Measurements from ENCODE around the gene CD63.
"Not testable (repeated sequence)": the region's sequence is repeated elsewhere in the genome, so short reads cannot be mapped to it uniquely, and the experiment has no call there.

The CD63 gene

GRCh38 chr12:55728939-55729818, at the start of gene CD63:
CD63 (minus strand) TSS chr12:55729009; CDS start chr12:55728341, 668 bp downstream.
- DNase-seq: peak; percentile 74

GRCh38 chr12:55777856-55778255, 49.0 kb upstream of the CD63 start:
- no peak for DNase-seq

GRCh38 chr12:55771736-55772135, 42.9 kb upstream of the CD63 start:
- DNase-seq: no peak

GRCh38 chr12:55767156-55767555, 38.3 kb upstream of the CD63 start:
- no peak for DNase-seq

GRCh38 chr12:55765736-55766290, 37.0 kb upstream of the CD63 start:
- DNase-seq: no peak

- no peak for DNase-seq
Observed at GRCh38 chr12:55762646-55763045, 33.8 kb upstream of the CD63 start.

- no peak for DNase-seq
Observed at GRCh38 chr12:55760663-55761062, 31.9 kb upstream of the CD63 start.

- not testable (repeated sequence) for DNase-seq
Observed at GRCh38 chr12:55758575-55758974, 29.8 kb upstream of the CD63 start.

- no peak for DNase-seq
Observed at GRCh38 chr12:55757701-55758100, 28.9 kb upstream of the CD63 start.

GRCh38 chr12:55755246-55755645, 26.4 kb upstream of the CD63 start:
- no peak for DNase-seq

- no peak for DNase-seq
Observed at GRCh38 chr12:55748230-55748993, 19.6 kb upstream of the CD63 start.

GRCh38 chr12:55746913-55747231, 18.1 kb upstream of the CD63 start:
- no peak for DNase-seq

- no peak for DNase-seq
Observed at GRCh38 chr12:55746174-55746912, 17.5 kb upstream of the CD63 start.

GRCh38 chr12:55745361-55746173, 16.8 kb upstream of the CD63 start:
- no peak for DNase-seq

- DNase-seq: no peak
Observed at GRCh38 chr12:55744340-55745030, 15.7 kb upstream of the CD63 start.

- peak; percentile 43 for DNase-seq
Observed at GRCh38 chr12:55743406-55744339, 14.9 kb upstream of the CD63 start.

GRCh38 chr12:55742719-55743405, 14.1 kb upstream of the CD63 start, which contains the start of gene GDF11:
GDF11 (plus strand) TSS chr12:55743122; CDS start chr12:55743317, 195 bp downstream.
- DNase-seq: peak; percentile 73

- DNase-seq: no peak
Observed at GRCh38 chr12:55741931-55742680, 13.3 kb upstream of the CD63 start.

GRCh38 chr12:55739025-55739378, 10.2 kb upstream of the CD63 start:
- DNase-seq: no peak
